IMR-90 (cell line): ENCODE measurements around the gene RENBP. TPM values are rescaled to one million over a fixed set of nuclear protein-coding genes. Genes with fewer than 3 reads are reported as not detected.

ENCODE experiments used
- ATAC-seq: fragments of 200-7000 bp; cut with Tn5 transposase; 2 replicates; pipeline ENCODE4 v1.9.1; 2020; ENCODE audit warnings: low read depth, mild to moderate bottlenecking, moderate library complexity
- BruUV-seq: library from RNA; stranded (reverse); fragments of 400-500 nt; replicated peaks from 2 replicates; lab custom pipeline; 2021; lab: Mats Ljungman, UMichigan
- CTCF ChIA-PET: fragments of 300-600 bp; formaldehyde crosslinking; extraction: SDS; loops from one replicate; lab custom pipeline; 2021; ENCODE audit warnings: antibody characterized with exemption; lab: Yijun Ruan, JAX
- POLR2A ChIA-PET: fragments of 300-600 bp; sonication (Branson Sonifier 250); formaldehyde crosslinking; loops from one replicate; lab custom pipeline; 2022; ENCODE audit warnings: antibody characterized with exemption; ENCODE audit not compliant: unreplicated experiment; lab: Charles Lee
- DNase-seq: peaks from one replicate; pipeline ENCODE4 v3.0.0; 2013
- H2AFZ ChIP-seq: replicated peaks from 2 replicates; pipeline ENCODE3; 2013; ENCODE audit warnings: low read length, mild to moderate bottlenecking; ENCODE audit not compliant: poor library complexity
- H2AK5ac ChIP-seq: 2 replicates; pipeline ENCODE4 v1.6.1; 2013; ENCODE audit warnings: low read depth, low read length, inconsistent platforms
- H2AK9ac ChIP-seq: replicated peaks from 2 replicates; pipeline ENCODE3; 2013; ENCODE audit warnings: mild to moderate bottlenecking, low read depth, low read length, moderate library complexity; ENCODE audit not compliant: poor library complexity
- H2BK120ac ChIP-seq: 2 replicates; pipeline ENCODE4 v1.6.1; 2013; ENCODE audit warnings: low read depth, low read length, inconsistent platforms
- H2BK15ac ChIP-seq: 3 replicates; pipeline ENCODE4 v1.6.1; 2013; ENCODE audit warnings: low read depth, low read length, inconsistent platforms
- H2BK20ac ChIP-seq: 2 replicates; pipeline ENCODE4 v1.6.1; 2013; ENCODE audit warnings: low read depth, mild to moderate bottlenecking, inconsistent platforms, low read length, moderate library complexity
- H2BK5ac ChIP-seq: 2 replicates; pipeline ENCODE4 v1.6.1; 2013; ENCODE audit warnings: mild to moderate bottlenecking, low read depth, low read length, inconsistent platforms; ENCODE audit not compliant: poor library complexity, severe bottlenecking
- H3K14ac ChIP-seq: replicated peaks from 2 replicates; pipeline ENCODE4 v1.6.1; 2013; ENCODE audit warnings: low read depth, low read length, inconsistent platforms
- H3K18ac ChIP-seq: 2 replicates; pipeline ENCODE4 v1.6.1; 2013; ENCODE audit warnings: low read depth, low read length, control low read depth
- H3K23ac ChIP-seq: 2 replicates; pipeline ENCODE4 v1.6.1; 2013; ENCODE audit warnings: low read depth, low read length, inconsistent platforms
- H3K27ac ChIP-seq: 2 replicates; pipeline ENCODE4 v1.5.1; 2013; ENCODE audit warnings: mild to moderate bottlenecking, control low read depth, low read length; ENCODE audit not compliant: insufficient read depth
- H3K27me3 ChIP-seq: 2 replicates; pipeline ENCODE4 v1.6.1; 2013; ENCODE audit warnings: low read length; ENCODE audit not compliant: control insufficient read depth, insufficient read depth
- H3K36me3 ChIP-seq: 2 replicates; pipeline ENCODE4 v1.6.1; 2013; ENCODE audit warnings: low read length, mixed read lengths; ENCODE audit not compliant: control insufficient read depth, insufficient read depth
- H3K4ac ChIP-seq: 2 replicates; pipeline ENCODE4 v1.6.1; 2013; ENCODE audit warnings: low read depth, low read length, inconsistent platforms
- H3K4me1 ChIP-seq: 2 replicates; pipeline ENCODE4 v1.6.1; 2013; ENCODE audit warnings: low read length, mixed read lengths; ENCODE audit not compliant: control insufficient read depth, insufficient read depth
- H3K4me2 ChIP-seq: 2 replicates; pipeline ENCODE4 v1.6.1; 2013; ENCODE audit warnings: low read depth, mild to moderate bottlenecking, control low read depth, low read length, moderate library complexity
- H3K4me3 ChIP-seq: 2 replicates; pipeline ENCODE4 v1.5.1; 2013; ENCODE audit warnings: low read depth, mild to moderate bottlenecking, control low read depth, low read length, moderate library complexity; ENCODE audit not compliant: insufficient read depth
- H3K56ac ChIP-seq: 2 replicates; pipeline ENCODE4 v1.6.1; 2013; ENCODE audit warnings: low read length, inconsistent platforms; ENCODE audit not compliant: insufficient read depth; ENCODE audit errors: extremely low read depth
- H3K79me1 ChIP-seq, 2 experiments: 2 replicates each; pipeline ENCODE4 v1.6.1; 2013; ENCODE audit warnings: low read length in 2 of 2, inconsistent platforms in 1 of 2, low read depth in 1 of 2
- H3K9ac ChIP-seq: 2 replicates; pipeline ENCODE4 v1.6.1; 2013; ENCODE audit warnings: low read depth, low read length, control low read depth
- H3K9me1 ChIP-seq: 2 replicates; pipeline ENCODE4 v1.6.1; 2013; ENCODE audit warnings: low read length, inconsistent platforms; ENCODE audit not compliant: insufficient read depth
- H3K9me3 ChIP-seq: 2 replicates; pipeline ENCODE4 v1.6.1; 2013; ENCODE audit warnings: low read length; ENCODE audit not compliant: control insufficient read depth, insufficient read depth
- H4K20me1 ChIP-seq: 2 replicates; pipeline ENCODE4 v1.6.1; 2013; ENCODE audit warnings: low read length, inconsistent platforms; ENCODE audit not compliant: insufficient read depth
- H4K5ac ChIP-seq: 2 replicates; pipeline ENCODE4 v1.6.1; 2013; ENCODE audit warnings: mild to moderate bottlenecking, low read depth, low read length, control low read depth
- H4K8ac ChIP-seq, 2 experiments: 2 replicates each; pipeline ENCODE4 v1.6.1; 2013; ENCODE audit warnings: low read depth in 2 of 2, low read length in 2 of 2, control low read depth in 1 of 2, inconsistent platforms in 1 of 2
- H4K91ac ChIP-seq: 2 replicates; pipeline ENCODE4 v1.6.1; 2013; ENCODE audit warnings: low read depth, low read length, inconsistent platforms; ENCODE audit not compliant: insufficient read depth
- BHLHE40 ChIP-seq: fragments of 150-350 bp; IDR thresholded peaks from 2 replicates; pipeline ENCODE4 v1.6.1; 2016; ENCODE audit warnings: mild to moderate bottlenecking, low read depth, low read length
- CEBPB ChIP-seq: IDR thresholded peaks from 2 replicates; pipeline ENCODE4 v1.6.1; 2012; ENCODE audit warnings: low read depth, low read length, improper control_type of control experiment
- FOS ChIP-seq: fragments of 150-350 bp; IDR thresholded peaks from 2 replicates; pipeline ENCODE4 v1.6.1; 2016; ENCODE audit warnings: low read depth, low read length
- MXI1 ChIP-seq: IDR thresholded peaks from 2 replicates; pipeline ENCODE4 v1.6.1; 2012; ENCODE audit warnings: low read depth, mild to moderate bottlenecking, low read length, moderate library complexity, borderline replicate concordance
- NFE2L2 ChIP-seq: fragments of 150-350 bp; IDR thresholded peaks from 2 replicates; pipeline ENCODE4 v1.6.1; 2016; ENCODE audit warnings: low read depth, mild to moderate bottlenecking, low read length
- POLR2A ChIP-seq: IDR thresholded peaks from 2 replicates; pipeline ENCODE4 v1.6.1; 2012; ENCODE audit warnings: mild to moderate bottlenecking, low read depth, low read length
- RAD21 ChIP-seq: IDR thresholded peaks from 2 replicates; pipeline ENCODE4 v1.6.1; 2012; ENCODE audit warnings: low read length, improper control_type of control experiment
- RCOR1 ChIP-seq: IDR thresholded peaks from 2 replicates; pipeline ENCODE4 v1.6.1; 2012; ENCODE audit warnings: mild to moderate bottlenecking, low read length, improper control_type of control experiment; ENCODE audit not compliant: insufficient replicate concordance
- RFX5 ChIP-seq: IDR thresholded peaks from 2 replicates; pipeline ENCODE4 v1.8.0; 2012; ENCODE audit warnings: low read depth, mild to moderate bottlenecking, low read length, moderate library complexity
- SMC3 ChIP-seq: fragments of 150-350 bp; IDR thresholded peaks from 2 replicates; pipeline ENCODE4 v1.6.1; 2016; ENCODE audit warnings: low read depth, mild to moderate bottlenecking, antibody characterized with exemption, low read length, moderate library complexity
- WGBS, 2 experiments: methylation state at CpG; one replicate each; pipeline versions ENCODE4 v1.1.5 to v1.1.7; 2013; ENCODE audit warnings: missing lambda C conversion rate in 2 of 2; ENCODE audit not compliant: insufficient read length in 1 of 2; ENCODE audit errors: extremely low coverage in 2 of 2; 5-methylcytosine and 5-hydroxymethylcytosine counted together
- dilution Hi-C: fragments of 300-500 bp; cut with HindIII; formaldehyde crosslinking; loops from one replicate; pipeline ENCODE4 v1.14.3; 2018; ENCODE audit warnings: low sequenced_read_pairs; ENCODE audit not compliant: unreplicated experiment
- in situ Hi-C: fragments of 300-500 bp; cut with MboI; formaldehyde crosslinking; loops from 3 replicates; pipeline ENCODE4 v1.14.3; 2019; ENCODE audit warnings: low sequenced_read_pairs, inconsistent platforms, mixed read lengths
- intact Hi-C: fragments of 100-400 bp; cut with micrococcal nuclease; formaldehyde crosslinking; loops from 2 replicates; pipeline ENCODE4 v1.10.0; 2022
- polyA plus RNA-seq, 3 experiments: library from polyadenylated mRNA; depleted of rRNA; stranded (reverse); fragments of >200 nt; gene quantifications; 2 replicates each; pipeline ENCODE4 v1.2.3, GENCODE V29; 2012; ENCODE audit warnings: low replicate concordance in 1 of 3
- total RNA-seq: library from RNA; depleted of rRNA; stranded (reverse); fragments of >200 nt; gene quantifications from 2 replicates; pipeline ENCODE4 v1.2.3, GENCODE V29; 2012
- TF ChIP-seq, protein P1 (sequence below): conservative IDR thresholded peaks from 2 replicates; pipeline ENCODE4 v1.5.1; 2012; ENCODE audit warnings: mild to moderate bottlenecking, low read depth, low read length, improper control_type of control experiment
- TF ChIP-seq, protein P2 (sequence below): fragments of 150-350 bp; IDR thresholded peaks from 2 replicates; pipeline ENCODE4 v1.6.1; 2016; ENCODE audit warnings: low read depth, mild to moderate bottlenecking, low read length, moderate library complexity, borderline replicate concordance

RENBP gene
- total and polyA plus RNA-seq, 2 of the 4 experiments (the other 2 are of a cell fraction): 0.15 to 0.18 TPM

DNA sequence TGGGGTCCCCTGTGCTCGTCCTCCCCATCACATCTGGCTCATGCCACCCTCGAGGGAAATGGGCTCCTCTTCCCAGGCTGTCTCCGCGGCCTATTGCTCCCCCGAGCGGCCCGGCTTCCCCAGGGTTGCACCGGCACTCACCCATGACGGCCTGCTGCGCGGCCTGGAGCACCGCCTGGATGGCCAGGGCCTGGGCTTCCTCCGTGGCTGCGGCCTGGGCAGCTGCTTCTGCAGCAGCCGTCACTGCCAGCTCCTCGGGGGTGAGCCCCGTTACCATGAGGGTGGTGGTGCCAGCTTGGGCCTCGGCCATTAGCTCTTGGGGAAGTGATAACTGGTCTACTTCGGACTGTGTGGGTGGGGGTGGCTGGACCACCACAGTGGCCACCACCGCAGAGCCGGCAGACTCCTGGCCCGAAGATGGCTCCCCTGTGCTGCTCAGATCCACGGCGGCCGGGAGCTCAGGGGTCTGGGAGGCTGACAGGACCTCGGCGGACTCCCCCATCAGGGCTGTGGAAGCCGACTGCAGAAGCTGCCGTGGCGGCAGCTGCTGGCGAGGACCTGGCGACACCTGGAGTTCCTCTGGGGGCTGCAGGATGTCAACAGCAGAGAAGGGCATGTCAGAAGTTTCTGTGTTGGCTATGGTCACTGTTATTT lies 8.1 kb upstream of the RENBP start (continued):
- no peak for TF ChIP-seq BHLHE40

DNA sequence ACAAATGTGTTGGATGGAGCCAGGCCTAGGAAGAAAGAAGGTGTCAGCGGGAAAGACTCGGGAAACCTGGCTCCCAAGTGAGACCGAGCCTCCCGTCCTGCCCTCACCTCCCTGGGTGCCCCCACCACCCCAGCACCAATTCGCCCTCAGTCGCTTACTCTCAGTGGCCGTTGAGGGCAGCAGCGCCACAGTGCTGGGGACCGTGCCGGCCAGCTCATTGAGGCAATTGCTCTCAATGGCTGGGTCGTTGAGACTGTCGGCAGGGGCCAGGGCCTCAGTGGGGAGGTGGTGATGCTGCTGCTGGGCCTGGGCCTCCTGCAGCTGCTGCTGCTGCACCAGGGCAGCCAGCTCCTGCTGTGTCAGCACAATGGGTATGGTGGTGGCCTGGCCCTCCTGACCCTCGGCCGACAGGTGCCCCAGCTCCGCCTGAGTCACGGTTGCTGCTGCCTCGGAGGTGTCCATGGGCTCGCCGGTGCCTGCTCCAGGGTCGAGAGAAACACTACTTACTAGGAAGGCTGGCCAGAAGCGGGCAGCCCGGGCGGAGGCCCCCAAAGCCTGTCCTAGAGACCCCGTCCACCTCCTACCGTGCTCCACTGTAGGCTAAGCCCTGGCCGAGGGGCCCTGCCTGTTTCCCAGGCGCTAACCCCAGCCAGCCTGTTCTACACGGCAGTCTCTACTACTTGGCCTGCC lies 7.4 kb upstream of the RENBP start:
- dilution Hi-C loops (no loop called here), in situ Hi-C loops (no loop called here)
- CTCF ChIA-PET: no interaction called here
- TF ChIP-seq RCOR1 (no peak), RAD21 (no peak), SMC3 (no peak), POLR2A (no peak), MXI1 (no peak), BHLHE40 (no peak), CEBPB (no peak), NFE2L2 (no peak), FOS (no peak), RFX5 (no peak)
- TF ChIP-seq, protein P1, sequence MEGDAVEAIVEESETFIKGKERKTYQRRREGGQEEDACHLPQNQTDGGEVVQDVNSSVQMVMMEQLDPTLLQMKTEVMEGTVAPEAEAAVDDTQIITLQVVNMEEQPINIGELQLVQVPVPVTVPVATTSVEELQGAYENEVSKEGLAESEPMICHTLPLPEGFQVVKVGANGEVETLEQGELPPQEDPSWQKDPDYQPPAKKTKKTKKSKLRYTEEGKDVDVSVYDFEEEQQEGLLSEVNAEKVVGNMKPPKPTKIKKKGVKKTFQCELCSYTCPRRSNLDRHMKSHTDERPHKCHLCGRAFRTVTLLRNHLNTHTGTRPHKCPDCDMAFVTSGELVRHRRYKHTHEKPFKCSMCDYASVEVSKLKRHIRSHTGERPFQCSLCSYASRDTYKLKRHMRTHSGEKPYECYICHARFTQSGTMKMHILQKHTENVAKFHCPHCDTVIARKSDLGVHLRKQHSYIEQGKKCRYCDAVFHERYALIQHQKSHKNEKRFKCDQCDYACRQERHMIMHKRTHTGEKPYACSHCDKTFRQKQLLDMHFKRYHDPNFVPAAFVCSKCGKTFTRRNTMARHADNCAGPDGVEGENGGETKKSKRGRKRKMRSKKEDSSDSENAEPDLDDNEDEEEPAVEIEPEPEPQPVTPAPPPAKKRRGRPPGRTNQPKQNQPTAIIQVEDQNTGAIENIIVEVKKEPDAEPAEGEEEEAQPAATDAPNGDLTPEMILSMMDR: no peak
- TF ChIP-seq, protein P2, sequence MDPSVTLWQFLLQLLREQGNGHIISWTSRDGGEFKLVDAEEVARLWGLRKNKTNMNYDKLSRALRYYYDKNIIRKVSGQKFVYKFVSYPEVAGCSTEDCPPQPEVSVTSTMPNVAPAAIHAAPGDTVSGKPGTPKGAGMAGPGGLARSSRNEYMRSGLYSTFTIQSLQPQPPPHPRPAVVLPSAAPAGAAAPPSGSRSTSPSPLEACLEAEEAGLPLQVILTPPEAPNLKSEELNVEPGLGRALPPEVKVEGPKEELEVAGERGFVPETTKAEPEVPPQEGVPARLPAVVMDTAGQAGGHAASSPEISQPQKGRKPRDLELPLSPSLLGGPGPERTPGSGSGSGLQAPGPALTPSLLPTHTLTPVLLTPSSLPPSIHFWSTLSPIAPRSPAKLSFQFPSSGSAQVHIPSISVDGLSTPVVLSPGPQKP: no peak

More for the DNA sequence above, 7.4 kb upstream of the RENBP start:
- Histone ChIP-seq H2BK120ac (no peak overlapping the region), H3K4me2 (no peak overlapping the region), H4K20me1 (no peaks in the 10 kb centered on the region), H2BK20ac (no peak overlapping the region), H3K56ac (no peak overlapping the region), H3K27me3 (no peaks in the 10 kb centered on the region), H3K4ac (no peak overlapping the region), H2BK5ac (no peak overlapping the region), H3K79me1 (peaks cover 0 to 6% of the 10 kb centered on the region in 2 experiments; a peak in 1 of 4 replicates), H3K18ac (no peak overlapping the region), H3K4me1 (peaks cover 4% of the 10 kb centered on the region), H2AFZ (no peak overlapping the region), H3K36me3 (peaks cover 59% of the 10 kb centered on the region), H3K23ac (no peak overlapping the region), H3K4me3 (no peak overlapping the region), H4K8ac (no peak overlapping the region), H3K9ac (no peak overlapping the region), H4K5ac (no peak overlapping the region), H4K91ac (no peak overlapping the region), H2BK15ac (no peak overlapping the region), H3K9me1 (no peaks in the 10 kb centered on the region), H3K9me3 (no peaks in the 10 kb centered on the region), H3K14ac (no peak overlapping the region), H2AK9ac (no peak overlapping the region), H3K27ac (no peak overlapping the region), H2AK5ac (no peak overlapping the region)
- POLR2A ChIA-PET: no interaction called here
- intact Hi-C loops: no loop called here
- TSS peak; percentile 3 for BruUV-seq
- ATAC-seq (no peak), DNase-seq (no peak)
- 80% methylated on average over 1 of the region's 28 CpGs; no CpG with 5 or more reads in 1 of the 2 experiments for WGBS, 2 experiments
